Natural killer cell treated with Interleukin-12 subunit alpha and Interleukin-12 subunit beta and Interleukin-15 and Interleukin-18, amount 100 ng/mL, for 72 hours (primary cell): Measurements from ENCODE around the gene ANO10. TPM values are rescaled to one million over a fixed set of nuclear protein-coding genes. Genes with fewer than 3 reads are reported as not detected.
"Not testable (repeated sequence)": the region's sequence is repeated elsewhere in the genome, so short reads cannot be mapped to it uniquely, and the experiment has no call there.

ENCODE experiments used
- ATAC-seq, 2 donors: fragments of 150-1000 bp; cut with Tn5 transposase in 1 of 2; sonication (Bioruptor Pico), chemical (Tn5 transposase) in 1 of 2; 2 replicates each; pipeline ENCODE4 v1.10.0; 2021
- DNase-seq: peaks from one replicate; pipeline ENCODE4 v3.0.0; 2022; ENCODE audit warnings: low spot score
- H3K27ac Mint-ChIP-seq, 2 donors: 1 replicate in 1 of 2; 2 replicates in 1 of 2; pipeline ENCODE4 v1.8.0; 2022; ENCODE audit warnings: mixed read lengths in 2 of 2, mild to moderate bottlenecking in 1 of 2, moderate library complexity in 1 of 2
- H3K27me3 Mint-ChIP-seq, 2 donors: 1 replicate in 1 of 2; 2 replicates in 1 of 2; pipeline ENCODE4 v1.8.0; 2022; ENCODE audit warnings: mixed read lengths in 2 of 2
- H3K36me3 Mint-ChIP-seq: one replicate; pipeline ENCODE4 v1.8.0; 2022; ENCODE audit warnings: mixed read lengths
- H3K4me1 Mint-ChIP-seq, 2 donors: 1 replicate in 1 of 2; 2 replicates in 1 of 2; pipeline ENCODE4 v1.8.0; 2022; ENCODE audit warnings: low read depth in 2 of 2, mixed read lengths in 2 of 2, mild to moderate bottlenecking in 1 of 2
- H3K4me3 Mint-ChIP-seq: one replicate; pipeline ENCODE4 v1.8.0; 2022; ENCODE audit warnings: mixed read lengths
- H3K9me3 Mint-ChIP-seq: 2 replicates; pipeline ENCODE4 v1.8.0; 2022; ENCODE audit warnings: mixed read lengths
- total RNA-seq, 2 donors: library from RNA; stranded (reverse); gene quantifications; one replicate each; pipeline ENCODE4 v1.2.3, GENCODE V29; 2022

ANO10 gene
- total RNA-seq, 2 donors from 2014 or later = 11.8 to 15.4 TPM

DNA sequence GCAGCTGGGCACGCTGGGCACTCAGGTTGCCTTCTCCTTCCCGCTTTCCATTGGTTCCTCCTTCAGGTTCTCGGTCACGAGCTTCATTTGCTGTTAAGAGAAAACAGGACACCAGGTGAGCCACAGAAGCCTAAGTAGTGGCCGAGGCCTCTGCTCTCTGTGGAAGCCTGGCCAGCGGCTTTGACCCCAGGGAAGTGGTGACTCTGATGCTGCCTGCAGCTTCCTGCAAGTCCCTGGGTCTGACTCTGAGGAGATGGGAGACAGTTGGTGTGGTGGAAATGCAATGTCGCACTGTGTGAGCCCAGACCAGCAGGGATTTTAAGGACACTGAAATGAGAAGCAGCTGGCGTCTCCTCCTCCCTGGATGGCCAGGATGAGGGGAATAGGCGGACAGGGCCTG is 254.9 kb downstream of the ANO10 start:
- Mint-ChIP-seq H3K27me3 (no peaks in the 10 kb centered on the region), H3K27ac (no peak overlapping the region), H3K4me1 (peaks cover 15 to 18% of the 10 kb centered on the region in 2 donors), H3K9me3 (no peaks in the 10 kb centered on the region), H3K4me3 (no peak overlapping the region), H3K36me3 (no peaks in the 10 kb centered on the region)
- ATAC-seq (no peak), DNase-seq (no peak)

DNA sequence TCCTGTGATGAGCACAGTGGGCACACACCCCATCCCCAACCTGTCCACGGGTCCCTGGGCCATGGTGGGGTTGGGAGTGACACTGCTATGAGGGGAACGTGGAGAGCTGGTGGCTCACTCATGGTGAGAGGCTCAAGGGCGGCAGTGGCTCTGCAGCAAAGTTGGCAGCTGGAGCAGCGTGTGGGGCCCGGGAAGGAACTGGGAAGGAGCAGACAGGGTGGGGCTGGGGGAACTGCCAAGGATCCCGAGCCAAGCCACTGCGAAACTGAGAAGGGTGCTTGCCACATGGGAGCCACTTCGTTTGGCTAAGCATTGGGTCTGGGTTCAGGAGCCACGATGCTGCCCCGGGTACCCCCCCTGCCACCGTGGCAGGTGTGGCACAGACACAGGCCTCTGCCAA is 255.3 kb downstream of the ANO10 start:
- peaks cover 14 to 17% of the 10 kb centered on the region in 2 donors for H3K4me1 Mint-ChIP-seq
- no peaks in the 10 kb centered on the region for H3K36me3 Mint-ChIP-seq
- ATAC-seq = no peak
- DNase-seq = no peak
- no peak overlapping the region for H3K4me3 Mint-ChIP-seq
- H3K27me3 Mint-ChIP-seq = no peaks in the 10 kb centered on the region
- no peaks in the 10 kb centered on the region for H3K9me3 Mint-ChIP-seq
- H3K27ac Mint-ChIP-seq = no peak overlapping the region

DNA sequence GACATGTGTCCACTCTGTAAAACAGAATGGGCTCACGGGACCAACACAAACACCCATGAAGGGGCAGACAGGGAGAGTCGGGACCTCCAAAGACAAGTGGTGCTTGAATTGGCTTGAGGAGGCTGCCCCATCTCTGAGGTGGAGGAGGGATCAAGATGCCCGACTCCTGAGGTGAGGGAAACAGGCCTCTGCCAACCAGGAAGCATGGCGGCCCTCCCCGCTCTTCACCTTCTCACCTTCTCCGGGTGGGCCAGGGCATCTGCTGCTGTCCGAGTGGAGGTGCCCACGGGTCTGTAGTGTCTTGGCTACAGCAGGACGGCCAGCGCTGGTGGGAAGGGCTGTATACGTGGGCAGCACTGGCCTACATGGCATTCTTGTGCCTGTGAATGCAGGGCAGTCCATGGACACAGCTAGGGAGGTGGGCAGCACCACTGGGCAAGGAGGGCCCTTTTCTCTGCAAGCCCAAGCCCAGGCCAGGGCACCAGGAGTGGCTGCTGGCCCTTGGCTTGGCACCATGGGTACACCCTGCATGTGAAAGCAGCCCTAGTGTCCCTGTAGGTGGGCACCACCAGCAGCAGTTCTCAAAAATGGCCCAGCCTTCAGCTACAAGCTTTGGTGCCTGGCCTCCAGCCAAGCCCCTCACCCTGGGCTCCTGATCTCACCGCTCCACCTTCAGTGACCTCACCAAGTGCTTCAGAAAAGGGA is 256.1 kb downstream of the ANO10 start:
- no peaks in the 10 kb centered on the region for H3K36me3 Mint-ChIP-seq
- no peaks in the 10 kb centered on the region for H3K27me3 Mint-ChIP-seq
- H3K4me1 Mint-ChIP-seq = peaks cover 10 to 11% of the 10 kb centered on the region in 2 donors
- no peak overlapping the region for H3K4me3 Mint-ChIP-seq
- ATAC-seq (no peak), DNase-seq (no peak)
- no peaks in the 10 kb centered on the region for H3K9me3 Mint-ChIP-seq
- no peak overlapping the region for H3K27ac Mint-ChIP-seq

- Mint-ChIP-seq H3K27ac (no peak overlapping the region), H3K36me3 (no peaks in the 10 kb centered on the region), H3K4me1 (peaks cover 7 to 10% of the 10 kb centered on the region in 2 donors), H3K27me3 (no peaks in the 10 kb centered on the region), H3K9me3 (no peaks in the 10 kb centered on the region), H3K4me3 (no peak overlapping the region)
- ATAC-seq (no peak), DNase-seq (no peak)
Observed at GRCh38 chr3:43364926-43365325, 256.9 kb downstream of the ANO10 start.

DNA sequence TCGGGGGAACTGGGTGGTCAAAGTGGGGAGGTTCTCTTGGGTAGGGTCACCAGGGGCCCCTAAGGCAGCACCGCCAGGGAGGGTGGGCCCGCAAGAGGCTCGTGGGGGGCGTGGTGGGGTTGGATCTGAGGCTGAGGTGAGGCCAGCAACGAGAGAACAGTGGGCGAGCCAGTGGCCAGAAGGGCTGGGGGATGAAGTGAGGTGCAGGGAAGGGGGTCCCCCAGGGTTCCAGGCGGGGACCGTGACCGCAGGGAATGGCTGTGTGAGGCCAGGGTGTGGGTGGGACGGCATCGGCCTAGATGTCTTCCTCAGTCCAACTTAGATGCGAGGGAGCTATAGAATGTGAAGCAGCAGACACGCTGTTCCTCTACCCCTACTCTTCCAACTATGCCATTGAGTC is 257.3 kb downstream of the ANO10 start:
- Mint-ChIP-seq H3K27me3 (no peaks in the 10 kb centered on the region), H3K27ac (no peak overlapping the region), H3K4me1 (peaks cover 3 to 6% of the 10 kb centered on the region in 2 donors), H3K9me3 (no peaks in the 10 kb centered on the region), H3K4me3 (no peak overlapping the region), H3K36me3 (no peaks in the 10 kb centered on the region)
- DNase-seq (no peak), ATAC-seq (no peak)

GRCh38 chr3:43363621-43364266 is 258.1 kb downstream of the ANO10 start:
- Mint-ChIP-seq H3K27ac (peak overlapping the region in 1 of 2 donors; percentile 76), H3K4me1 (peaks cover 0 to 4% of the 10 kb centered on the region in 2 donors), H3K9me3 (no peaks in the 10 kb centered on the region), H3K4me3 (no peak overlapping the region), H3K36me3 (no peaks in the 10 kb centered on the region), H3K27me3 (no peaks in the 10 kb centered on the region)
- ATAC-seq (no peak), DNase-seq (no peak)

DNA sequence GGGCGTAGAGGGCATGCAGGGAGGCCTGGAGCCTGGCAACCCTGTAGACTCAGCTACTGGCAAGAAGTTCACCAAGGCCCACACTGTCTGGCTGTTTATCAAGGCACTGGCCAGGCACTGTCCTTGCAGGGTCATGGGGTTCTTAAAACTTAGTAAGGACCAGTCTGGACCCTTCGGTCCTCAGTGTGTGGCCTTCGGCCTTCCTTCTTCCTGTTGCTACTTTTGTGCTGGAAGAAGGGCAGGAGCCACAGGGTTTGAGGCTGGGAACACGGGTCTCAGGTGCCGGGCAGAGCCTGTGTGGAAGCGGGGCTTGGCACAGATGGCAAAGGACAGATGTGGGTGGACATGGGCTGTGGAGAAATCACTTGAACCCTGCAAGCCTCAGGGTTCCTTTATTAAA is 258.9 kb downstream of the ANO10 start:
- H3K27me3 Mint-ChIP-seq = no peaks in the 10 kb centered on the region
- DNase-seq (no peak), ATAC-seq (no peak)
- H3K9me3 Mint-ChIP-seq = no peaks in the 10 kb centered on the region
- no peak overlapping the region for H3K4me3 Mint-ChIP-seq
- H3K27ac Mint-ChIP-seq = peak overlapping the region in 1 of 2 donors; percentile 76
- H3K36me3 Mint-ChIP-seq = no peaks in the 10 kb centered on the region
- H3K4me1 Mint-ChIP-seq = peaks cover 0 to 4% of the 10 kb centered on the region in 2 donors

DNA sequence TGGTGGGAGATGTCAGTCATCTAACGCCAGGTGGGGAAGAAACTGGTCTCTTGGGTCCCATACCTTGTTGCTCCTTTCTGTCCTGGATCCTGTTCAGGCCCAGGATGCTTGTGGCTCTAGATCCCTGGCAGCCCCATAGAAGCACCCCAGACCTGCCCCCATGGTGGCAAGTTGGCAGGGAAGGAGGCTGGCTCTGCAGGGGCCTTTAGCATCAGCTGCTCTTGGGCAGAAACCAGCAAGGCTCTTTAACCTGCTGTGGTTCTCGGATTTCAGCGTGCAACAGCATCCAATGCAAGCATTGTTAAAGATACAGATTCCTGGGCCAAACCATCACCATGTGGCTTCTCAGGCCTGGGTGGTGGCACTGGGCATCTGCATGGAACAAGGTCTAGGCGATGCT is 259.6 kb downstream of the ANO10 start:
- no peaks in the 10 kb centered on the region for H3K27me3 Mint-ChIP-seq
- no peak overlapping the region for H3K4me3 Mint-ChIP-seq
- DNase-seq = no peak

DNA sequence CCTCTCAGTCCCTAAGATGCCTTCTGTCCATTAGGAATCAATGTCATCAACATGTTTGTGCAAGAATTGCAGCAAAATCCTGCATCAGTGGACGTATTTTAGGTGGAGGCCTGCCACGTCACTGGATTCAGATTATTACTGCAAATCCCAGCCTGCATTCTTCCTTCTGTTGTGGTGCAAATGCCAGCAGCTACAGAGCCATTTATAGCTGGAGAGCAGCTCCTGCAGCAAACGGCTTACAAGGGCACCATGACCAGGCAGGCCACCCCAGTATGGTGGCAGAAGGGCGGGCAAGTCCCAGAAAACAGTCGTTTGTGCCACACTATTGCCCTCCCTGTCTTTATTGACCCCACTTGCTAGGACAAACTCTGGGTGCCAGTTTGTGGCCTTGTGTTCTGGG is 260.7 kb downstream of the ANO10 start:
- DNase-seq (no peak), ATAC-seq (no peak)
- Mint-ChIP-seq H3K27me3 (no peaks in the 10 kb centered on the region), H3K4me1 (peaks cover 0 to 8% of the 10 kb centered on the region in 2 donors), H3K27ac (no peak overlapping the region), H3K9me3 (peaks cover 8% of the 10 kb centered on the region), H3K36me3 (peaks cover 11% of the 10 kb centered on the region), H3K4me3 (no peak overlapping the region)

More for the DNA sequence above, 259.6 kb downstream of the ANO10 start:
- peaks cover 0 to 8% of the 10 kb centered on the region in 2 donors for H3K4me1 Mint-ChIP-seq
- H3K27ac Mint-ChIP-seq = no peak overlapping the region
- H3K36me3 Mint-ChIP-seq = peaks cover 8% of the 10 kb centered on the region
- no peak for ATAC-seq
- peaks cover 5% of the 10 kb centered on the region for H3K9me3 Mint-ChIP-seq

DNA sequence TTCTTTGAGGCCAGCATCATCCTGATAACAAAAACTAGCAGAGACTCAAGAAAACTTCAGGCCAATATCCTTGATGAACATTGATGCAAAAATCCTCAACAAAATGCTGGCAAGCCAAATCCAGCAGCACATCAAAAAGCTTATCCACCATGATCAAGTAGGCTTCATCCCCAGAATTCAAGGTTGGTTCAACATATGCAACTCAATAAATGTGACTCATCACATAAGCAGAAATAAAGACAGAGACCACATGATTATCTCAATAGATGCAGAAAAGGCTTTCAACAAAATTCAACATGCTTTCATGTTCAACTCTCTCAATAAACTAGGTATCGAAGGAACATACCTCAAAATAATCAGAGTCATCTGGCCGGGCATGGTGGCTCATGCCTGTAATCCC is 265.8 kb downstream of the ANO10 start:
- H3K36me3 Mint-ChIP-seq = peaks cover 61% of the 10 kb centered on the region
- not testable (repeated sequence) for H3K27me3 Mint-ChIP-seq, H3K27ac Mint-ChIP-seq, ATAC-seq, H3K4me3 Mint-ChIP-seq, DNase-seq
- peaks cover 17 to 22% of the 10 kb centered on the region in 2 donors for H3K4me1 Mint-ChIP-seq
- peaks cover 32% of the 10 kb centered on the region for H3K9me3 Mint-ChIP-seq

GRCh38 chr3:43353923-43354670 is 267.7 kb downstream of the ANO10 start:
- H3K36me3 Mint-ChIP-seq = peaks cover 66% of the 10 kb centered on the region
- no peak for ATAC-seq
- H3K9me3 Mint-ChIP-seq = peaks cover 32% of the 10 kb centered on the region
- no peak overlapping the region for H3K27ac Mint-ChIP-seq
- no peak overlapping the region for H3K4me3 Mint-ChIP-seq
- no peaks in the 10 kb centered on the region for H3K27me3 Mint-ChIP-seq
- no peak for DNase-seq
- peaks cover 23 to 24% of the 10 kb centered on the region in 2 donors for H3K4me1 Mint-ChIP-seq

DNA sequence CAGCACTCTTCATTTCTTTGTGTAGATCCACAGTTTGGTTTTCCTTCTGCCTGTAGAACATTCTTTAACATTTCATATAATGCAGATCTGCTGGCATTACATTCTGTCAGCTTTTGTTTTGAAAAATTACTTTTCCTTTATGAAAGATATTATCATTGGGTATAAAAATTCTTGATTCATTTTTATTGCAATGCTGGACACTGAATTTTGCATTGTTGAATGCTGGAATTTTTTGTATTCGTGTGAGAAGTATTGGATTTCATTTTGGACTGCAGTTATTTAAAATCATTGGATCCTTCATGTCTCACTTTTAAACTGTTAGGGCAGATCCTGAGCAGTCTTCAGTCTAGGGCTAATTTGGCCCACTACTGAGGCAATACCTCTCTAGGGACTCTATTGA is 268.4 kb downstream of the ANO10 start:
- H3K27me3 Mint-ChIP-seq = no peaks in the 10 kb centered on the region
- no peak overlapping the region for H3K27ac Mint-ChIP-seq
- H3K4me3 Mint-ChIP-seq = no peak overlapping the region
- no peak for DNase-seq
- H3K36me3 Mint-ChIP-seq = peaks cover 70% of the 10 kb centered on the region
- peaks cover 27 to 31% of the 10 kb centered on the region in 2 donors for H3K4me1 Mint-ChIP-seq
- ATAC-seq = no peak
- H3K9me3 Mint-ChIP-seq = peaks cover 32% of the 10 kb centered on the region

DNA sequence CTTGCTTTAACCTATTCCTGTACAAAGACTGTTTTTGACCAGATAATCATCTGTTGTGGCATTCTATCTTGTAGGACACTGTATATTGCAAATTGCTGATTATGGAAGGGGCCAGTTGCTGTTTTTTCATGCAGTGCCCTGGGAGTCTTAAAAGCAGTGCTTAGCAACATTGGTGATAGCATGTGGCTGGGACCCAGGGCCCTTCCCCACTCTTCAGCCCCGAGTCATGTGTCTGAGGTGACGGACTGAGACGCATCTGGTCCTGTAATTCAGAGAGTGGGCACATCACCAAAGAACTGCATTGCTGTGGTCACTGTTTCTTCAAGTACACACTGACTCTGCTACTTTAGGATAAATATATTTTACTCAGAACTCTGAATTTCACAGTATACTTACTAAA is 272.1 kb downstream of the ANO10 start:
- Mint-ChIP-seq H3K4me3 (no peak overlapping the region), H3K27ac (no peak overlapping the region), H3K36me3 (peaks cover 56% of the 10 kb centered on the region), H3K9me3 (peaks cover 16% of the 10 kb centered on the region), H3K27me3 (no peaks in the 10 kb centered on the region), H3K4me1 (peaks cover 46 to 65% of the 10 kb centered on the region in 2 donors)
- no peak for DNase-seq
- ATAC-seq = no peak
